Stimulated activated naive CD8-positive, alpha-beta T cell treated with anti-CD3 and anti-CD28 coated beads, Interleukin-15, Interleukin-2, amounts not matched to agents 100 U/mL and 50 U/mL, for 24 hours (primary cell): ENCODE data around the gene VWF.

ENCODE experiments used
- ATAC-seq: fragments of 150-1000 bp; cut with Tn5 transposase; one replicate; pipeline ENCODE4 v1.10.0; 2021
- DNase-seq: peaks from one replicate; pipeline ENCODE4 v3.0.0; 2021

VWF gene

DNA sequence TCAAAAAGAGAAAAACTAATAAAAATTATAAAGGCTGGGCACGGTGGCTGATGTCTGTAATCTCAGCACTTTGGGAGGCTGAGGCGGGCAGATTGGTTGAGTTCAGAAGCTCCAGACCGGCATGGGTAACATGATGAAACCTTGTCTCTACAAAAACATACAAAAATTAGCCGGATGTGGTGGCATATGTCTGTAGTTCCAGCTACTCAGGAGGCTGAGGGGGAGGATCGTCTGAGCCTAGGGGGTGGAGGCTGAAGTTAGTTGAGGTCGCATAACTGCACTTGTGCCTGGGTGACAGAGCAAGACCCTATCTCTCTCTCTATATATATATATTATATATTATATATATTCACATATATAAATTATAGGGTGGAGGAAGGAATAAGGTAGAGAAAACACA, 146.9 kb downstream of the VWF start:
- ATAC-seq (no peak), DNase-seq (no peak)

DNA sequence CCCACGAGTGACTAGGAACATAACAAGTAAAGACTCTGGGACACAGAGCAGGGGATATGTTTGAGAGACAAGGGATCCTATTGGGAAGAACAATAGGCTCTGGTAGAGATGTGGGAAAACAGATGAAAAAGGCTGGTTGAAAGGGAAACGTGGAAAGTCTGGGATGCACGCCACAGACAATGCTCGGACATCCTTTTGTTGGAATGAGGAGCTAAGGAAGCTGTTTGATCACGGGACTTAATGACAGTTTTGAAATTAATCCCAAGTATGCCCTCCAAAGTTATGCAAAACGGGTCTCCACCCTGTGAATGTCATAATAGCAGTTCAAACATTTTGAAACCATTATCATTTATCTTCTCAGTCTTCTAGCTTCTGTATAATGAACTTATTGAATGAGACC, 147.8 kb downstream of the VWF start:
- DNase-seq (no peak), ATAC-seq (no peak)

DNA sequence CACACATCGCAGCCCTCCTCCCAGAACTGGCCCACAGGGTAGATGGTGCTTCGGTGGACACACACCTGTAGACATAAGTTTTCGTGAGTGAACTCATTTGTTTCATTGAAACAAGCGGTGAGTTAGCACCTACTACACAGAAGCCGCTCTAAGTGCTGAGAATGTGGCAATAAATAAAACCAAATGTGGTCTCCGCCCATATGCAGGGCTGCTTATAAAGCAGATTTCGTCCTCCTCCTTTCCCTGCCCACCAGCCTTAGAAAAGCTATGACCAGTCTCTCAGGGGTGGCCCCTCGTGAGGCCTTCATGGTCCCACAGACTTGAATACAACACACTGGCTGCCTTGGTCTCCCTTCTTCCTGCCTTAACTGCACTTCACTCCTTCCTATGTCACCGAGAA, 148.3 kb downstream of the VWF start:
- no peak for ATAC-seq
- no peak for DNase-seq

DNA sequence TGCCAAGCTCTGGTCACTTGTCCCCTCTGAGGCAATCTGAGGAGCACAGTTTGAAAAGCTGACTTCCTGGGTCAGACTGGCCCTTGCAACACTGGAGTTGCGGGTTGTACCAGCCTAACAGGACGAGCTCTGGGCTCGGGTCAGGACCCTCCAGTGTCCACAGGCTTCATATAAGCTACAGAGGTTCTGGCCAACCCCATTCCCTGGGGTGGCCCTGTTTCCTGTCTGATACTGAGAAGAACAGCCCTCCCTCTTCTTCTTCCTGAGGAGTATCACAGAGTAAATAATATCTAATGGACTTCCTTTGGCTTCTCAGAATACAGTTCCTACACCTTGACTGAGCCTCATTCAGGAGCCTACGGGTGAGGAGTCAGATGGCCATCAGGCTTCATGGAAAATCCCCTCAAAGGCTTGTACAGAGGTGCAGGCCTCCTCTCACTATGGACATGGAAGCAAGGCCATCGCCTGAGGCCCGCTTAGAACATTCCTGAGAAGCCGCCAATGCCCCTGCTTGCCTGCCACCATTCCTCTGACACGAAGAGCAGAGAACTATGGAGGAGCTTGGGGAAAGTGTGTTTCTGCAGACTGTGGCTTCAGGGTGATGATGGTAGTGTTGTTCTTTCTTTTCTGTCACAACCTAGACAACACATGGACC, 150.9 kb downstream of the VWF start:
- DNase-seq (no peak), ATAC-seq (no peak)

DNA sequence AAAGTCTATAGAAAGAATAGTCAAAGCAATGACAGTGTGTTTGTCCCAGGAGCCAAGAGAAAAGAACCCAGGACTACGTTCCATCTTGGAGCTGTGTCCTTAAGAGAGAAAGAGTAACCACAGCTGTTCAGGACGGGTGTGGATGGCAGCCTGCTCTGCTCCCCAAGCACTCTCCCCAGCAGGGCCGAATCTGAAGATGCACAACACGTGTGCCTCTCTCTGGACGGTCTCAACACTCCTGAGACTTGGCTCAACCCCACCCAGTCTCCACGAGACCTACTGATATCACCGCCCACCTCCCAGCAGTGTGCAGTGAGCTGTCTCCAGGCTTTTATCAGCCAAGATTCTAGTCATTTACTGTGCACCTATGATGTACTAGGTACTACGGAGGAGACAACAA, 152.1 kb downstream of the VWF start:
- no peak for ATAC-seq

DNA sequence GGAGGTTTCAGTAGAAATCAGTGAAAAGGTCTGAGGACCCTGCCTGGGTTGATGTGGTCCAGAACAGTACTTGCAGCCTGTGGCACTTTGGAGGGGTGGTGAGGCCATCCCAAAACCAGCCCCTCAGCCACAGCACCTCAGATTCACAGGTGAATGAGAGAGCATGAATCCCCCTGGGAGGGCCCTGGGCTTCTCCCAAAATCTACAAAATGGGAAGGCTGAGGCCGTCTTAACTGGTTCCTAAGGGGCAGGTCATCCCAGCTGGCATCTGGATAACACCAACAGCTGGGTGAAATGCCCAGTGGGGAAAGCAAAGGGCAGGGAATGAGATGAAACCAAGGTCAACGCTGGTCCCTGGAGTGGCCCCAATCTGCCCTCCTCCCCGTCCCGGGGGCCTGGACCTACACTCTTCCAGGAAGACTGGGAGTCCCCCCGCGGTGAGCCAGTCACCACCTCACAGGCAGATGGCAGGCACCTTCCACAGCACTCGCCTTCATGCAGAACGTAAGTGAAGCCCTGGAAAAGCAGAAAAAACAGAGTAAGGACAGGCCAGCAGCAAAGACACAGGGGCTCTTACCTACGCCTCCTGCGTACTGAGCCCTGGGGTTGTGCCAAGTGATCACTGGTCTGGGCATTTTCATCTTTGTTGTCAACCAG, 153.1 kb downstream of the VWF start:
- no peak for ATAC-seq
- no peak for DNase-seq

More for the DNA sequence above, 152.1 kb downstream of the VWF start:
- no peak for DNase-seq

DNA sequence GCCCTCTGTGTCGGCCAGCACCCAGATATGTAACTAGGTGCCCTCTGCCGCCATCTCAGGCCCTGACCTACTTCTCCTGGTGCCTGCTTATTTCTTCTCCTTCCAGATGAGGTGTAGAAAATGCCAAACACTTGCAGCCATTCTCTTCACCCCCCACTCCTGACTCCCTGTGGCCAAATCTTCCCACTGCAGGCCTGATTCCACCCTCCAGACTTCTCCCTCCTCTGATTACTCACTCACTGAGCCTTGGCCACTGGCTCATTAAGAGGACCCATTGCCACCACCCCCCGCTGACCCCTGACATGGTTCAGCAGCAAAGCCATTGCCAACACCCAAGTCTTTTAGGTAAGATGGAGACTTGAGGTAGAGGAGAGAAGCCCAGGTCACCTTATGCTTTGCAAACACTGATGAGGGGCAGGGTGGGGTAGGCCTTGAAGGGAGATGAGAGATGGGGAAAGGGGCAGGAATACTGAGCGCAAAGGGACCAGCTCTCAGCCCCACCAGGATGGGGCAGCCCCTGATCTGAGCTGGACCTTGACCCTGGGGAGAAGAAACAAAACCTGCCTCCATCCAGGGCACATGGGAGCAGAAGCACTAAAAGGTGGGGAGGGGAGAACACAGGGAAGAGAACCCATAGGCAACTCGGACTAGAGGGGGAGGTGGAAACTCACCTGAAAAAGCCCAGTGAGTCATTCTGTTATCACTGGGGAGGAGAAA, 154.3 kb downstream of the VWF start:
- ATAC-seq (no peak), DNase-seq (no peak)

DNA sequence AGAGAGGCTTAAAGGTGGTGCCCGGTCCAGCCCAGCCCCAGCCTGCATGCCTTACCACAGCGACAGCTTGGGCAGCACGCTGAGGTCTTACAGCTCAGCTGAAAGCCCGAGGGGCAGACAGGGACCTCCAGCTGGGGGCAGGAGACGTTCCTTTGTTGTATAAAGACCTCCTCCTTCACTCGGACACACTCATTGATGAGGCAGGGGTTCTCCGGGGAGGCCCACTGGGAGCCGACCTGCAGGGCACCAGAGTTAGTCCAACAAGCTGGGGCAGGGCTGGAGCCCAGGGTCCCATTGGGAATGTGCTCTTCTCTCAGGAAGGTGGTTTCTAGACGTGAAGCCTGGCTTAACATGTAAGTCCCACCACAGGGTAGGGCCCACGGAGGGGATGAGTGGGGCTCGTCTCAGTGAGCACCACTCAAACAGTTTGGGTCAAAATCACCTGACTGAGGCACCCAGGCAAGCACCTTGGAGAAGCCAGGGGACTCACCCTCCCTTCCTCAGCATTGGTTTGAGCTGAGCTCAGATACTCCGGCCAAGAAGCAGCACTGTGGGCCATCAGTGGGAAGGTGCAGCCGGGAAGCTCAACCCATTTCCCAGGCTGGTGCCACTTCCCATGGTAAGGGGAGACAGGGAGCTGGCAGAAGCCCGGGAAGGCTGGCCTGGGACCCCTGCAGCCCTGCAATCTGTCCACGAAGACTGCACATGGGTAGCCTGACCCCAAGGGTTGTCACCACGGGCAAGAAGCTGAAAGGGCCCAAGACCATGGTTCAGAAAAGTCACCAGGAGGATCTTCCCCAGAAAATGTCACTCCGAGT, 155.1 kb downstream of the VWF start:
- ATAC-seq (no peak), DNase-seq (no peak)

DNA sequence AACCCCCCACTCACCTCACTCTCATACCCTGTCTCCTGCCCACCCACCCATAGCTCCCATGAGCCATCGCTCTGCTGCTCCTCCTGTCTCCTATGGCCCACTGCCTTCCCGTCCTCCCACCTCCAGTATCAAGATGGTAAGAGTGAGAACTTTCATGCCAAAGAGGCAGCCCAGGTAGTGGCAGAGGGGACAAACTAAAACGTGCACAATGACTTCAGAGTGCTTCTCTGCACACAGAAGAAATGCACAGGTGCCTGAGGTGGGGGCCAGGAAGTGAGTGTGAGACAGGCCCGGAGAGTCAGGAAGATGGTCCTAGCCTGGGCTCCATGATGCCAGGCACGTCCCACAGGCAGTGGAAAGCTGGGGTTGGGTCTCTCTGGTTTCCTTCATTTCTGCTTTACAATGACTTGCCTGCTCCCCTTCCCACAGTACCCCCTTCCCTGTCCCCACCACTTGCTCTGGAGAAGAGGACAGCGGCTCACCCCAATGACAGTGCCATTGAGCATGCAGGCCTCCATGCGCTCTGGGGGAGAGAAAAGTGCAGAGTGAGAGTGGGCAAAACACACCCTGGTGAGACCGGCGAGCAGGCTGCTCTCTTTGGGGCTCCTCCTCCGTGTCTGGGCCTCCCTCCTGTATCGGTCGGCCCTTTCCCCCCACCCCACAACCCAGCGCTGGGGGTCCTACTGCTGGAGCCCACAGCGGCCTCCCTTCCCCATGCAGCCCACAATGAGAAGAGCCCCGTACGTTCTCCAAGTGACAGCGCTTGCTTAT, 156.6 kb downstream of the VWF start:
- ATAC-seq = no peak

DNA sequence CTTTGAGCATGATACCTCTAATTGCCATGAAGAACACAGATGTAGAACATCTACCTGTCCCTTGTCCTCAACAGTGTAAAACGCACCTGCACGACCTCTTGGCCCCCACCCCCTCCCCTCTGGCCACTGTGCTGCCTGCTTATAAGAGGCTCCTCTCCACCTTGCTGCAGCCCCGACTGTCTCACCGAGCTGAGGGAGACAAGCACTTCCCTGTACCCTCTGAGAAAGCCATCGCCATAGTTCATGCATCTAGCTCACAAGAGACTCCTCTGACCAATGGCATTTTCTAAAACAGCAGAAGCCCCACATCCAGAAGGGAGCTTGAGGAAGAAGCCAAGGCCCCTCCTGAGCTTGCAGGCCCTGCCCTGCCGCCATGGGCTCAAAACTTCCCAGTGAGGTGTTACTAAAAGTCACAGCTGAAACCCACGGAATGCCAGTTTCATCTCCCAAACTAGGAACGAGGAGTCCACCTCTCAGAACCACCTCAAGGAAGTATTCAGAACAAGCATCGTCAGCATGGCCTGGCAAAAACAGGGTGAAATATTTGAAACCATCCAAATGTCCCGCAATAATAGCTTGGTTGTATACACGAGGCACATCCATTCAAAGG, 157.9 kb downstream of the VWF start:
- DNase-seq (no peak), ATAC-seq (no peak)

More for the DNA sequence above, 156.6 kb downstream of the VWF start:
- no peak for DNase-seq

DNA sequence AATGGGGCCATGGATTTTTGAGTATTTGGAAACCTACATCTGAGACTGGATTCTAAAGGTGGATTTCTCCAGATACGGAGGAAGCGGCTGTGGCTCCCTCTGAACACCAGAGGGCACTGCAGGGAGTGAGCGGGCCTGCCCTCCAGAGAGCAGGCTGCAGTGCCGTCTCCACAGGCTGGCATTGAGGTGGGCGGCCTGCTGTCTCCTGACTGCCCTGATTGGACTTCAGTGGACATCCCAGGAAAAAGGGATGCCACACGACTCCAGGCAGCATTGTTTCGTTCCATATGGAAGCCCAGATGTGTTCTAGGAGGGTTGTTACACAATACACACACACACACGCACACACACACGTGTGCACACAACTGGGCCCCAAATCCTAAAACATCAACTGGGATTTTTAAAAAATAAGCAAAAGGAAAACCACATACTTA, 158.5 kb downstream of the VWF start:
- ATAC-seq (peak; percentile 66), DNase-seq (peak; percentile 59)

DNA sequence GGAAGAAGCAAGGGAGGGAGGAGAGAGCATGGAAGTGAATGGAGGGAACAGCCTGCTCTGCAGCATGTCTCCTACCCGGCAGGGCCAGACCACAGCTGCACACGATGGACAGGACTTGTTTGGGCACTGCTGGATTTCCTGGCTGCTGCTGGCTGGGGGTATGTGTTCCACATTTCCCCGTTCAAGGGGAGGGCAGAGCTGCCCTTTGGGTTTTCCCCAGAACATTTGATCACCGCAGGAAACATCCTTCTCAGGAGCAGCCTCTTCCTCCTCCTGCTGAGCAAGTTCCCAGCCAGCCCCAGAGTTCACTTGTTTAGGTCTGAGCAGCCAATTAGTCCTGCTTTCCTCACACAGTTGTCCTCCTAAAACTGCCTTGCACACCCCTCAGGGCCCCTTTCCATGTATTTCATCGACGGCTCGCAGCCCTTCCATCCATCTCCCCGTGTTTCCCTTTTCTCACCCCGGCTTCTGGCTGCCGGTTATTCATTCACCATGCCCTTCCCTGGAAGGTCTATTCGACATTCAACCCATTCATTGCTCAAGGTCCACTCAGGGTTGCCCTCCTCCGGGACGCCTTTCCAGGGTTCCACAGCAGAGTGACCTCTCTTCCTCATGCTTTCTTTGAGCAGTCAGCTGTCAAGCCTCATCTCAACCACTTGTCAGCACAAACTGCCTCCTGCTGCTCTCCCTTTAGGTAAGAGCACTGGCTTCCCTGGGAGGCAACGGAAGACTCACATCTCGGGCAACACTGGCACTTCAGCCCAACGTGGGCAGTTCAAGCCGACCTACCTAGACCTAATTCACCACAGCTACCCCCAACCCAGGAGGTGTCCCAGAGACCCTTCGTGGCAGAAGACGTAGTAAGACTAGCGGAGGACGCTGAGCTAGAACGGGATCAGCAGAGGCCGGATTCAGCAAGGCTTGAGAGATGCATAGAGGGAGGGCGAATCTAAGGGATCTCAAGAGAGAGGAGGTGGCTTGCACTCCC, 159.3 kb downstream of the VWF start:
- ATAC-seq = no peak

DNA sequence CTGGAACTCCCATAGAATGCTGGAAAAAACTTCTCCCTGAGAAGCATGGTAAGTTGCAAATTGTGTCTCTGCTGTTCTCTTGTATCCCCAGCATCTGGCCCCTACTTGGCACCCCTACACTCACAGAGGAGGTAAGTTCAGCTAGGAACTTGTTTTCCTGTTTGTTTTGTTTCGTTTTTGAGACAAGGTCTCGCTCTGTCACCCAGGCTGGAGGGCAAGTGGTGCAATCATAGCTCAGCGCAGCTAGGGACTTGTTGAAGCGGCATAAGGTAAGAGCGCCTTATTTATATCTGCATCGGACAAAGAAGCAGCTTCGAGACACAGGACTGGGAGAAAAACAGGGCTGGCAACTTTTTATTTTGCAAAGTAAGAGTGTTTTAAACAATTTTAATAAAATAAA, 161.0 kb downstream of the VWF start:
- DNase-seq (no peak), ATAC-seq (no peak)

More for the DNA sequence above, 159.3 kb downstream of the VWF start:
- no peak for DNase-seq

DNA sequence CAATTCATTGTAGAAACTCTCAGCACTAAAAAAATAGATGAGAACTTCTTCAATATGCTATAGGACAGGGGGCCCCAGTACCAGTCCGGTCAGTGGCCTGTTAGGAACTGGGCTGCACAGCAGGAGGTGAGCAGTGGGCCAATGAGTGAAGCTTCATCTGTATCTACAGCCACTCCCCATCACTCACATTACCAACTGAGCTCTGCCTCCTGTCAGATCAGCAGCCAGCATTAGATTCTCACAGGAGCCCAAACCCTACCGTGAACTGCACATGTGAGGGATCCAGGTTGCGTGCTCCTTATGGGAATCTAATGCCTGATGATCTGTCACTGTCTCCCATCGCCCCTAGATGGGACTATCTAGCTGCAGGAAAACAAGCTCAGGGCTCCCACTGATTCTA, 163.7 kb downstream of the VWF start:
- no peak for ATAC-seq
- no peak for DNase-seq

DNA sequence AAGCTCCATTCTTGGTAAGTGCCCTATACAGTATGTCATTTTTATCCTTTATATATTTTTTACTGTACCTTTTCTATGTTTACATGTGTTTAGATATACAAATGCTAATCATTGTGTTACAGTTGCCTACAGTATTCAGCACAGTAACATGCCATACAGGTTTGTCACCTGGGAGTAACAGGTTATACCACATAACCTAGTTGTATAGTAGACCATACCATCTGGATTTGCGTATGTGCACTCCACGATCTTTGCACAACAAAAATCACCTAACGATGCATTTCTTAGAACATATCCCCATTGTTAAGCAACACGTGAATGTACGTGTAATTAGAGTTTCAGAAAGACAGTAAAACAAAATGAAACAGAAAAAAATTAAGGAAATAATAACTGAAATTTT, 167.5 kb downstream of the VWF start:
- ATAC-seq (no peak), DNase-seq (no peak)

DNA sequence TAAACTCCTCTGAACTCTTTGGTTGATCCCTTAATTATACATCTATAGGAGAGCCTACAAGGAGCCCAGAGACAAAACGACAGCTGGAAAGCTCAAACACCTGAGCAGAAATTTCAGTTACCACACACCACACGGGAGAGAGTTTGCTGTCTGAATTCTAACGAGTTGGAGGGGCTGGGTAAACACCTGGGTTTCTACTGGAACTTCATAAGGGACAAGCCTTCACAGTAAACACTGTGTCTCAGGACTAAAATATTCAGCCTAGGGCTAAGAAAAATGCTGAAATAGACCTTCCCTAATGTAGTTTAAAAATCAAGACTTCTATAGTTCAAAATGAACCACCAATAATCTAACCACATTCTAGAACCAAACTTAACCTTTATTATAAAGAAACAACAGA, 169.8 kb downstream of the VWF start:
- DNase-seq = no peak
- no peak for ATAC-seq

DNA sequence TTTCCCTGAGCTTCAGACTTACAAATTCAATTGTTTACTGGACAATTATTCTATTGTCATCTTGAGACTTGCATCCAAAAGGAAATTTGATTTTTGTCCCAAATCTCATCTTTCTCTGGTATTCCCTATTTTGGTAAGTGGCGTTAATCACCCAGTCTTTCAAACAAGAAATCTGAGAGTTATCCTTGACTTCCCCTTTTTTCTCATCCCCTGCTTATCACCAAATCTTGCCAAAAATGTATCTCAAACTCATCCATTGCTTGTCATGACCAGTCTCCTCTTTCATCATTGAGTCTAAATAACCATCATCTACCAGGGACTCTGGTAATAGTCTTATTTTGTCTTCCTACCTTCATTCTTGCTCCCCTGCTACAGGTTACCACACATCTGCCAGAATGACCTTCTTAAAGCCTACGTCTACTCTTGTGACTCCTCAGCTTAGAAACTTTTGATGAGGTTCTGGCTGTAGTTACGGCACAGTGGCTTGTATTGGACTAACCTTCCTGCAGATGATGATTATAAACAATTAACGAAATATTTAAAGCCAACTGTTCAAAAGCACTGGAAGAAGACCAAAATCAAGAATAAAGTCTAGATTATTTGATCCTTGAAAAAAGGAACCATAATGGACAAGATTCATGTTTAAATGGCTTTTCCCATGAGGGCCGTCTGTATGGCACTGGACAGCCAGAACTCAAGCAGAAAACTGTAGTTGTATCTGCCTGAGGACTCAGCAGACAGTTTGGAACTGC, 170.5 kb downstream of the VWF start:
- DNase-seq (no peak), ATAC-seq (no peak)

DNA sequence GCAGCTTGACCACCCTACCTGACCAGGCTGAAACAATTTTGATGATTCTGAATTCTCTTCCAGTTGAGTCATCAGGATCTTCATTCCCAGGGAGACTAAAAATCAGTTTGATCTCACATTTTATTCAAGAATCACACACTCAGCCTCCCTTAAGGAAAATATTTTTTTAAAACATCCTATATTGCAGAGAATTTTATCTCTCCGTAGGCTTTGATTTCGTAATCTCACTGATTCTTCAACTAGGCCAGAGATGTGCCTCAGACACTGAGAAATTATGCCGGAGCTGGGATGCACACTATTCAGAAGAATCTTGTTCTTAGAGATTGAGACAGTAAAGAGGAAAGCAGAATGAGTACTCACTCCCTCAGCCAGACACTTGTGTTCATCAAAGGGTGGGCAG, 172.4 kb downstream of the VWF start:
- ATAC-seq (no peak), DNase-seq (no peak)

DNA sequence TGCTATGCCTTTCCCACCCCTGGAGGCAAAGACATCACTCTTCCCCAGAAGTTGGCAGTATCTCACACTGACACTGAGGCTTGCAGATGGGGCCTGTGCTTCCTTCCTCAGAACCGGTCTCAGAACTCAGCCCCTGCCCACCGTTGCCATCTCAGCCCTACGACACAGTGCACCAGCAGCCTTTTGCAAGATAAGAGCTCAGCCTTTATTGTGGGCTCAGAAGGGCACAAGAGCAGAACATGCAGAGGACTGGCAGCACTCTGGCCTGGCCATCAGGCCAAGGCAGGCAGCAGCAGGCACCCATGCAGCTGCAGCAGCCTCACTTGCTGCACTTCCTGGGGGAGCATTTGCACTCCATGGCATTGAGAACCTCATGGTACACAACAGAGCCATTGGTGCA, 175.8 kb downstream of the VWF start:
- no peak for ATAC-seq

More for the DNA sequence above, 175.8 kb downstream of the VWF start:
- no peak for DNase-seq
